ENCODE data around the gene KRTAP10-4. TPM values are rescaled to one million over a fixed set of nuclear protein-coding genes. Genes with fewer than 3 reads are reported as not detected.

The KRTAP10-4 gene
- total RNA-seq, 1 experiment from 2014 or later = not detected

GRCh38 chr21:44526096-44526997, 47.2 kb upstream of the KRTAP10-4 start:
- CTCF ChIA-PET = no interaction called here
- Histone ChIP-seq H3K27me3 (ENCODE audit: insufficient read depth, low read depth) (peaks cover 50% of the 10 kb centered on the region), H3K4me1 (replicated peaks; ENCODE audit: insufficient read depth) (no peaks in the 10 kb centered on the region), H3K36me3 (ENCODE audit: low read depth) (no peaks in the 10 kb centered on the region), H3K9me2 (ENCODE audit: insufficient read depth) (no peaks in the 10 kb centered on the region), H3K27ac (no peak overlapping the region), H3K9me3 (ENCODE audit: insufficient read depth, low read depth) (no peaks in the 10 kb centered on the region), H3F3A (ENCODE audit: insufficient read depth, low read depth) (peaks cover 3% of the 10 kb centered on the region; the same call in 1 of the 2 replicates), H2AFZ (no peak overlapping the region), H3K4me2 (no peak overlapping the region), H3K4me3 (no peak overlapping the region), H4K20me1 (ENCODE audit: insufficient read depth) (no peaks in the 10 kb centered on the region), H3K79me2 (ENCODE audit: low read depth) (no peaks in the 10 kb centered on the region)
- TF ChIP-seq CTCF (conservative IDR thresholded peaks at IDR 0.05) (no peak), EZH2 (IDR thresholded peaks at IDR 0.05; ENCODE audit: low read depth) (no peak)
- intact Hi-C loops (cut with micrococcal nuclease; ENCODE audit: unreplicated experiment) = no loop called here
- no TSS peak for BruUV-seq (replicated peaks)
- POLR2A ChIA-PET (ENCODE audit: unreplicated experiment) = no interaction called here
- DNase-seq = no peak

- ChIA-PET POLR2A (ENCODE audit: unreplicated experiment) (no interaction called here), CTCF (no interaction called here)
- Histone ChIP-seq H3K4me2 (no peak overlapping the region), H3K9me3 (ENCODE audit: insufficient read depth, low read depth) (no peaks in the 10 kb centered on the region), H3K79me2 (ENCODE audit: low read depth) (no peaks in the 10 kb centered on the region), H3K4me1 (replicated peaks; ENCODE audit: insufficient read depth) (no peaks in the 10 kb centered on the region), H2AFZ (no peak overlapping the region), H3K27me3 (ENCODE audit: insufficient read depth, low read depth) (peaks cover 54% of the 10 kb centered on the region), H4K20me1 (ENCODE audit: insufficient read depth) (no peaks in the 10 kb centered on the region), H3K27ac (no peak overlapping the region), H3K4me3 (no peak overlapping the region), H3K36me3 (ENCODE audit: low read depth) (no peaks in the 10 kb centered on the region), H3K9me2 (ENCODE audit: insufficient read depth) (no peaks in the 10 kb centered on the region), H3F3A (ENCODE audit: insufficient read depth, low read depth) (peaks cover 3% of the 10 kb centered on the region; the same call in 1 of the 2 replicates)
- no TSS peak for BruUV-seq (replicated peaks)
- no peak for DNase-seq
- intact Hi-C loops (cut with micrococcal nuclease; ENCODE audit: unreplicated experiment) = no loop called here
- TF ChIP-seq EZH2 (IDR thresholded peaks at IDR 0.05; ENCODE audit: low read depth) (no peak), CTCF (conservative IDR thresholded peaks at IDR 0.05) (no peak)
These were observed 46.2 kb upstream of the KRTAP10-4 start for GRCh38 chr21:44527156-44527982.

GRCh38 chr21:44527983-44528633, 45.4 kb upstream of the KRTAP10-4 start:
- Histone ChIP-seq H3K27me3 (ENCODE audit: insufficient read depth, low read depth) (peaks cover 54% of the 10 kb centered on the region), H4K20me1 (ENCODE audit: insufficient read depth) (no peaks in the 10 kb centered on the region)

More at GRCh38 chr21:44527983-44528633, 45.4 kb upstream of the KRTAP10-4 start:
- Histone ChIP-seq H3K9me2 (ENCODE audit: insufficient read depth) (no peaks in the 10 kb centered on the region), H3K27ac (no peak overlapping the region), H2AFZ (no peak overlapping the region), H3K79me2 (ENCODE audit: low read depth) (no peaks in the 10 kb centered on the region), H3K9me3 (ENCODE audit: insufficient read depth, low read depth) (no peaks in the 10 kb centered on the region), H3F3A (ENCODE audit: insufficient read depth, low read depth) (peaks cover 3% of the 10 kb centered on the region; the same call in 1 of the 2 replicates), H3K4me3 (no peak overlapping the region), H3K4me2 (no peak overlapping the region), H3K36me3 (ENCODE audit: low read depth) (no peaks in the 10 kb centered on the region), H3K4me1 (replicated peaks; ENCODE audit: insufficient read depth) (no peaks in the 10 kb centered on the region)
- intact Hi-C loops (cut with micrococcal nuclease; ENCODE audit: unreplicated experiment) = no loop called here
- DNase-seq = no peak
- CTCF ChIA-PET = no interaction called here
- BruUV-seq (replicated peaks) = no TSS peak
- POLR2A ChIA-PET (ENCODE audit: unreplicated experiment) = no interaction called here
- TF ChIP-seq EZH2 (IDR thresholded peaks at IDR 0.05; ENCODE audit: low read depth) (no peak), CTCF (conservative IDR thresholded peaks at IDR 0.05) (no peak)
